ENCODE data around the gene PNP.
"Not testable (repeated sequence)": the region's sequence is repeated elsewhere in the genome, so short reads cannot be mapped to it uniquely, and the experiment has no call there.

PNP gene

DNA sequence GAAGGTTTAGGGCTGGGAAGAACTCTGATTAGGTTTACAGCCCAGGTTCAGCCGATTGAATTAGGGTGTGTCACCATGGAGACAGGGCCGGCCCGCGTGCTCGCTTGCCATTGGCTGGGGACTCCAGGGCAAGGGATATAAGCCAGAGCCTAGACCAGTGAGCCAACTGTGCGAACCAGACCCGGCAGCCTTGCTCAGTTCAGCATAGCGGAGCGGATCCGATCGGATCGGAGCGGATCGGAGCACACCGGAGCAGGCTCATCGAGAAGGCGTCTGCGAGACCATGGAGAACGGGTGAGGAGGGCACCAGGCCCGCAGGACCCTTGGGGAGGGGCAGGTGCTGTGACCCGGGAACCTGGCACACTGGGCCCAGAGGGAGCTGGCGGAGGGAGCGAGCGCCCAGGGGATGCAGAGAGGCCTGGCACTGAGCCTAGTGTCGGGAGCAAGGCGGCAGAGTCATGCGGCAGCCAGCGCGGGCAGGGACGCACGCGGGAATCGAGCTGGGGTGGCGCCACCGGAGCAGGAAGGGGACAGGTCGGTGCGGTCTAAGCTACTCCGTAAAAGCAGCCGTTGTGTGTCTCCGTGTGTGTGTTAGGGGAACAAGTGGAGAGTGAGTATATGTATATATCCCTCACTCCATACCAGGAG lies at the start of gene PNP:
Gene PNP, plus strand, starts transcription at position 165 of the 648 bp plus-strand sequence. Its CDS starts 119 bp downstream, at position 284.
- DNase-seq, result peak; percentile 94

DNA sequence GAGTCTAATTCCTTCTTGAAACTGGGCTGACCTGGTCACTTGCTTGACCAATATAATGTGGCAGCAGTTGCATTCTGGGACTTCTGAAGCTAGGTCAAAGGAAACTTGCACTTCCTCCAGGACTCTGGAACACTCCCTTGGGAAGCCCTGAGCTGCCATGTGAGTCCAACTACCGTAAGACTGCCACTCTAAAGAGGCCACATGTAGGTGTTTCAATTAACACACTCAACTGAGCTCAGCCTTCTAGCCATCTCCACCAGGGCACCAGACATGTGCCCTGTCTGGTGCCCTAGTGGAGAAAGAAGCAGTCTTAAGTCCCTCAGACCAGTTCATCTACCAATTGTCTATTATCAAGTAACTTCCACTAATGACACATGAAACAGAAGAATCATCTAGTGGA lies 49.8 kb upstream of the PNP start:
- no peak for DNase-seq

DNA sequence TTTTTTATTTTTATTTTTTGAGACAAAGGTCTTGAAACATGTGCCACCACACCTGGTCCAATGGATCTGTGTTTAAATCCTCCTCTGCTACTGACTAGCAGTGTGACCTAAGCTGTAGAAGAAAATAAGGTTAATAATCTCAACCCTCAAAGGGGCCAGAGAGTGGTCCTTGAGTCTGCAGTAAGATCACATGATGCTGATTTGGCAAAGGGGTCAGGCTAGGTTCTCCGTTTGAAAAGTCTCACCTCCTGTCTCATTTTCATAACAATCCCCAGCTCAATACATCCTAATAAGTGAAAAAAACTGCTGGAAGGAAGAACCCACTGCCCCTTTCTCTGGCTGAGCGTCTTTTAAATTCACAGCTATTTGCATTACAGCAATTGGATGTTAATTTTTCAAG lies 47.9 kb upstream of the PNP start:
- DNase-seq, result no peak

DNA sequence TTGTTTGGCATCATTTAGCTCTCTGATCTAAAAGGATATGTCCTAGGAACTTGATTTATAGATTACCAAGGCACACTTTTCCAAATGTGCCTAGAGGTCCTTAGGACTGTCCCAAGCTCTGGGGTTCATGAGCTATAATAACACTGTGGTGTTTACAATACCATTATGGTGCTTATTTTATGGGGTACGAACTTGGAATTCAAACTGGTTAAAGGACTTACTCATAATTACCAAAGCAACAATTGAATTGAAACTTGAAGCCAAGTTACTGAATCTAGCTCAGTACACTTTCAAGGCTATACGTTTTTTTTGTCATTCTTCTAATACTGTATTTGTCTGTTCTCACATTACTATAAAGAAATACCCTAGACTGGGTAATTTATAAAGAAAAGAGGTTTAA lies 46.3 kb upstream of the PNP start:
- DNase-seq, result no peak

DNA sequence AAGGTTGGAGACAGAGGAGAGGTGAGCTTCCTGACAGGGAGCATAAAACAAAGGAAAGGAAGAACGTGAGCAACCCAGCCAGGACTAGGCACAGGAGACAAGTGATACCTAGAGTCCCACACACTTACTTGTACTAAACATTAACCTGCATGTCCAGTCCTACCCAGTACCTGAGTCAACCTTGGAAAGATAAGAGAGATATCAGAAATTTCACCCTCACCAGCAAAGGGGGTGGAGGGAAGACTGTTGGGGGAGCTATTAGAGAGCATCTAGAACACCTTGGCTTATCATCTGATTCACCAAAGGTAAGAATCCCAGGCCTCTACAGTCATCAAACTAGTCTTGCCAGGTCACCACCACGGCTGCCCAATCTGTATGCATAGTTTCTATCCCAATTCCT lies 44.4 kb upstream of the PNP start:
- no peak for DNase-seq

DNA sequence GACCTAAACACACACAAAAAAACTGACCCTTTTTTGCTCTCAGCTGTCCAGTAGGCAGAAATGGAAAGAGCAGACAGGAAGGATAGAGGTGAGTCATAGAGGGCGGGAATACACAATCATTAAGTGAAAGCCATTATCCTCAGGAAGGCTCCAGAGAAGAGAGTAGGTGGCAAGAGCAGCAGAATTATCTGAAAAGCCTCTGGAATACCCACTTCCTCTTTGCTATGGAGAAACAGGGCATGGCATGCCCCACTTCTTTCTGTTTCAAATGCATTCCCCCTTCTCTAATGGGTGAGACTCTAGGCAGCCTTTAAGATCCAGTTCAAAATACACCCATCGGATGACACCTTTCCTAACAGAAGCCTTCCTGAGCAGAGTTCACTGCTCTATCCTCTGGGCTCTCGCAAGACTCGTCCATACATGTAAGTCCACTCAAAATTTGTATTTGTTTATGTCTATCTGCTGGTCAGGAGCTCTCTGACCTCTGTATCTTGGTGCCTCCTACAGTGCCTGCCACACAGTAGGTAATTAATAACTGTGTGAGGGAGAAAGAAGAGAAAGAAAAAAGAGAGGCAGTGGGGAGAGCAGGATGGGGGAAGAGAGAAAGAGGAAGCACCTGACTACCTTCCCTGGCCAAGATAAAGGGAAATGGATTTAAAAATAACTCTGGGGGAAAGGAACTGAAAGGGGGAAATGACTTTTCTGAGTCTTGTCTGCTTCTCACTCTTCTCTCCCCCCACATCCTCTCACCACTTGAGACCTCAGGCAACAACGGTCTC lies 41.8 kb upstream of the PNP start:
- peak; percentile 6 for DNase-seq

DNA sequence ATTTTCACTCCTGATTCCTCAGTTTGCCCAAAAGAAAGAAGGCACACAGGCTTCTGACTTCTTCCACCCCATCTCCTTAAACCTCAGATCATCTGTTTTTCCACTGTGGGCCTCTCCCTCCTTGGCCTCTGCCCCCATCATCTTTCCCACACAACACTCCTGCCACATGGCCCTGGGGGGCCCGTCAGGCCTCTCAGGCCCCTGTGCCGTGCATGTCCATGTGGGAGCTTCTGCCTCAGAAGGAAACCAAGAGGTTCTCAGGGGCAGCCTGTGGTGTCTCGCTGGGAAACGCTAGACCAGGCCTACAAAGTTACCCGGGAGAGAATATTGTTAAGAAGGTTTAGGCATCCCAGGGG lies 41.2 kb upstream of the PNP start:
- DNase-seq, result no peak

DNA sequence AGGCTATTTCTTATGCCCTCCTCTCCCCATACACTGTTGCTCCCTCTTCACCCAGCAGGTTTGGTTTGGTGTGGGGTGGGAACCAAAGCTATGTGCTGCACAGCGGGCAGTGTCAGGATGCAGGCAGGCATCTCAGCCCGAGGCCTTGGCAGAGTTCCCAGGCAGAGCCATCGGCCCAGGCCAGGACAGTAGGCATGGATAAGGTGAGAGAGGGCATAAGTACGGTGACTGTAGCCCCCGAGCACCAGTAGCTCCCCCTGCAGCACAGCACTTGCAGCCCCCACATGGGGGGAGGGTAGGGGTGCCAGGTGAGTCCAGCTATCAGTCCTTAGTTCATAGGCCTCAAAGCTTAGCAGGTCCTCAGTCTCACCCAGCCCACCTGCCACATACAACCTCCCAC lies 40.4 kb upstream of the PNP start:
- DNase-seq, result no peak

DNA sequence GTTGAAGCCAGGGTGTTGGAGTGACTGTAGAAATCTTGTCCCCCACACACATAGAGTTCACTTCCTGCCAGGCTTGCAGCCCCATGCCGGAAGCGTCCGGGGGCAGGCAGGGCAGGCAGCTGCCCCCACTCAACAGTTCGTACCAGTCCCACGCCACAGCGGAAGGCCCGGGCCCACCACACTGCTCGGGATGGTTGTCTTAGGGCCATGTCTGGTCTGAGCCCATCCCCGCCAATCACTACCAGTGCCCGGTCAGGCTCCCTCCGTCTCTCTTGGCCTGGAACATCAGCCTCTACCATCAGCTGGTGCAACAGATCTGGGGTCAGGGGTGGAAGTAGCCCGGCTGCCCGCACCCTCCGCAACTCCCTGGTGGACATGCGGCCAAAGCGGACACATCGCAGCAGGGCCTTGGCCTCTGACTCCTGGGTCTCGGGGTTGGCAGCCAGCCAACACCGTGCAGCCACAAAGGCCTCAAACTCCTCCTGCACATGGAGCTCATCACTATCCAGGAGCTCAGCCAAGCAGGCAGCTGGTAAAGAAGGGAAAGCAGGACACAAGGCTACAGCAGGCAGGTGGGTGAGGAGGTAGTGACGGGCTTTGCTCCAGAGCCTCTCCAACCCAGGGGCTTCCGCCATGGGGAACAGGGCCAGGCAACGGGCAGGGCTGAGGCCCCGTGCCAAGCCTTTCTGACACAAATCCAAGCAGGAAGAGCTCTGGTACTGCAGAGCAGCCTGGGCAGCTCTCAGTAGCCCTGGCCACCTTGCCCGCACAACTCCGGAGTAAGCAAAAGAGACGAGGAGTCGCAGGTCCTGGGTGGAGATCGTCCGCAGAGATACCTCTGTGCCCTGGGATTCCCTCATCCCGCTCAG lies 39.2 kb upstream of the PNP start:
- no peak for DNase-seq

DNA sequence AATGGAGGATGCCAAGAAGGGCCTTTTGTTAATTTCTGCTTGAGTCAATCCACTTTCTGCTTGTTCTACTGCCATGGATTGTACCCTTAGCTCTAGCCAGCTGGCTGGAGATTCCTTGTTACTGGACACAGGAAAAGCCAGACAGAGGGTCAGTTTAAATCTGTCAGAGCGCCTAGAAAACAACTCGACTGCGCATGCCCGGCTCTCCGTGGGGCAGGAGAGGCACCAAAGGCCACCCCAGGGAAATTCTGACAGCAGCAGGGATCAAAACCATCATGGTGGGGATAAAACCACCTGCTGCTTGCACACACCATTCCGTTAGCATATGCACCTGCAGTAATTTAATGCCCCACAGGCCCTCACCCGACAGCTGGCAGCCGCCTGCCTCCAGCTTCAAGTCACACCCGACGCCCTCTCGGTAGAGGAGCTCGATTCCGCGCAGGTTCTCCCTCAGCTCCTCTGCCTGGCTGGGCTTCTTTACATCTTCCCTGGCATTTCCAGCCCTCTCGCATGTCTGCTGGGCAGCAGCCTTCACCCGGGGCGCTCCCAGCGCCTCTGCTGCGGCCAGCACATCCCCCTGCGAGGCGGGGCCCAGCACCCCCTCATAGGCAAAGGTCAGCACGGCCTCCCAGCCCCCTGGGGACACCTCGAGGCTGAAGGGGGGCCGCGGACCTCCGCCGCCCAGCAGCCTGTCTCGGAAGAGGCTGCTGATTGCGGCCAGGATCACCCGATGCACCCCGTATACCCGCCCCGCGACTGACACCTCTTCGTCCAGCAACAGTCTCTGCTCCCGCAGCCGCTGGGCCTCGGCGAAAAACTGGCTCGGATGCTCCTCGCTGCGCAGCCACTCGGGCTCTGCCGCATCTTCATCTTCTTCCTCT lies 34.3 kb upstream of the PNP start:
- DNase-seq, result no peak

DNA sequence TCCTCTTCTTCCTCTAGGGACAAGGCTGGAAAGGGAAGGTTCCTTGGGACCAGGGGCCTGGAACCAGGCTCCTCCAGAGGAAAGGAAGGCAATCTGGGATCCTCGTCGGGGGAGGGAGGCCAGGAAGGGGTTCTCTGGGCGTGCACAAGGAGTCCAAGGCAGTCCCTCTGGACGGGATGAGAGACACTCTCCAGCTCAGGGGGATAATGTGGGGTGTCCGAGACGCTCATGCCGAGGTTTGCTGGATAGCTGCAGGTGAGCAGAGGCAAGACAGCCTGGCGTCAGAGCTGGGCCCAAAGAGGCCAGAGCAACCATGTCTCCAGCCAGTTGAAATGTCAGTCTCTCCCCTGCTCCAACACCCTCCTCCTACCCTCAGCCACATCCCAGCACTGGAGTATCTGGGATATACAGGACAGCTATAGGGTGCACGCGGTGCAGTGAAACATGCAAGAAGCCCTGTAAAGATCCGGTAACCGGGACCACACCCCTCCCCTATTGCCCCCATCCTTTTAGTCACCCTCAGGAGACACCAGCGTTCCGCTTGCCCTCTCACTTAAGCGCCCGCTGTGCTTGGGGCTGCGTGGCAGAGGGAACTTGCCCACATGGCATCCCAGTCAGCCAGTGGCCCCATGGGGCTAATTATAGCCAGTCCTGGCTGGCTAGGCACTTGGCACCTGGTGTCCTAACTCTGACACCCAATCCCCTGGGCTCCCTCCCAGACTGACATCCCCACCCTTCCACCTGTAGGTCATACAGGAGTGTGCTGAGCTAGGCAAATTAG lies 33.4 kb upstream of the PNP start, which contains the start of gene KLHL33:
Gene KLHL33, minus strand, starts transcription at position 585 of the 781 bp plus-strand sequence. Its CDS starts 355 bp downstream, at position 230.
- DNase-seq, result no peak

DNA sequence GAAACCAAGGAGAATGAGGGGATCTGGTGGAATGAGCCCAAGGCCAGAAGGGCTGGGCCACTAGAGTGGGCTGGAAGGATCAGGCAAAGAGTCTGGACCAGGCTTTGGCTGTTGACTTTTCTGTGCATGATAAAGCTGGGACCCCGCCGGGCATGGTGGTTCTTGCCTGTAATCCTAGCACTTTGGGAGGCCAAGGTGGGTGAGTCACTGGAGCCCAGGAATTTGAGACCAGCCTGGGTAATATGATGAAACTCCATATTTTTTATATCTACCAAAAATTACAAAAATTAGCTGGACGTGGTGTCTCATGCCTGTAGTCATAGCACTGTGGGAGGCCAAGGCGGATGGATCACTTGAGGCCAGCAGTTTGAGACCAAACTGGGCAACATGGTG lies 32.8 kb upstream of the PNP start:
- DNase-seq, result no peak

DNA sequence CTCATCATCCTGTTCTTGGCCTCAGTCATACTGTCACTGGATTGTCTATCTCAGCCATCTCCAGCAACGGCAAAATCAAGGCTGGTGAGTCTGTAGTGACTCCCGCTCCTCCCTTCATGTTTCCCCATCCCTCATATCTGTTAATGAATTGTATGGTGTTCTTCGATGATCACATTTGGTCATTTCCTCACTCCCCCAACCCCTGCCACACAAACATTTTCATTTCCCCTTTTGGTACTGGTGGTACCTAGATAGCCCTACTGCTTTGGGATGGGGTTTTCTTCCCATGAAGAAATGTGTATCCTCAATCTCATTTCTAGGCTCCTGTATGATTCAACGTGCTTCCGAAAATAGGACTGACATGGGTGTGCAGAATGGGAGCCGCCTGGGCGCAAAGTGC lies 30.5 kb upstream of the PNP start:
- DNase-seq, result no peak

DNA sequence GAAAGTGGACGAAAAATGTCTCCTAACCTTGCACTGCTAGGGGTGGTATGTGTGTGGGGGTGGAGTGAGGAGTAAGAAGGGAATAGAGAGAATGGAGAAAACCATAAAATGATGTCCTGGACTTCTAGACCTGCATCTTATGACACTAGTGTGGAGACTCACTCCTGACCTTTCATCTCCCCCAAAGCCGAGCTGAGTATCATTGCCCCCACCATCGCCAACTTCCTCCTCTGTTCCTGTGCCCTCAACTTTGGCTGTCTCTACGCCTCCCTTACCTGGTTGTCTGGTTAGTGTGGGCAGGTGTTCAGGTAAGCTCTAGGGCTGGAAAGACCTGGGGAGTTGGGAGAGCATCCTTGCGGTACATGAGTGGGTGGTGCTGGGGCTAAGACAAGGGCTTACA lies 28.7 kb upstream of the PNP start:
- no peak for DNase-seq

DNA sequence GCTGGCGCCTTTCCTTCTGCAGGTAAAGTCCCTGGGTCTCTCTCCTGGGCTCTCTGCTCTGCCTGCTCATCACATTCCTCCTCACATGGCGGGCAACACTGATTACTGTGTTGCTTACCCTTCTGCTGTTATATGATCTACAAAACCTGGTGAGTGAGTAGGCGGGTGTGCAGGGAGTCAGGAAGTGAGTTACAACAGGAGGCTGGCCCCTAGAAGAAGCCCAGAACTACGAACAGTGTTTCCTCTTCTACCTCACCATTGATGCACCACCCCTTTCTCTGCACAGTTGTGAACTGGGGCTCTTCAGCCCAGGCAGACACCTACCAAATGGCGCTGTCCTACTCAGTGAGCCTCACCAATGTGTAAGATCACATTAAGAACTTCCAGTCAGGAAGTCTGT lies 28.3 kb upstream of the PNP start:
- peak; percentile 18 for DNase-seq

DNA sequence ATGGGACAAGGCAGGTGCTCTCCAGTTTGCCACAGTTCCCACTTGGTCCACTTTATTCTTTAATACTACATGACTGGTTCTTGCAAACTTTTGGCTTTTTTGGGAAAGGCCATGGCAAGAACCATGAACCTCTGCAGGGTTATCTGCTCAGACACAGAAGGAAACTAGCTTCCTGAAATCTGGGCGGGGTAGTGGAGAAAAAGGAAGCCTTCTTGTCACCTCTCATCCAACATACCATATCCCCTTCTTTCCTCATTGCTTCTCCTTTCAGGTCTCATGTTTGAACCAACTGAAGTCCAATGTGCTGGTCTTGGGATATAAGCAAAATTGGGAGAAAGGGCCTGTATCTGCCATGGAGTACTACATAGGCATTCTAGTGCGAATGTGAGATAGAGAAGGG lies 27.7 kb upstream of the PNP start:
- DNase-seq, result no peak

DNA sequence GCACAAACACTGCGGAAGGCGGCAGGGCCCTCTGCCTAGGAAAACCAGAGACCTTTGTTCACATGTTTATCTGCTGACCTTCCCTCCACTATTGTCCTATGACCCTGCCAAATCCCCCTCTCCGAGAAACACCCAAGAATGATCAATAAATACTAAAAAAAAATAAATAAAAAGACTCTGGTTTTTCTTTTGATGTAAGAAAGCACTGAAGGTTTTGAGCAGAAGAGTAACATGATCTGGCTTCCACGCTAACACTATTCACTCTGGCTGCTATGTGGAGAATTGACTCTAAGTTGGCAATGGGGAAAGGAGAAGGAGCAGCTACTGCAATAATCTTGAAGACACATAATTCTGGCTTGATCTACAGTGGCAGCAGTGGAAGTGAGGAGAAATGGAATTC lies 25.6 kb upstream of the PNP start:
- DNase-seq, result not testable (repeated sequence)

DNA sequence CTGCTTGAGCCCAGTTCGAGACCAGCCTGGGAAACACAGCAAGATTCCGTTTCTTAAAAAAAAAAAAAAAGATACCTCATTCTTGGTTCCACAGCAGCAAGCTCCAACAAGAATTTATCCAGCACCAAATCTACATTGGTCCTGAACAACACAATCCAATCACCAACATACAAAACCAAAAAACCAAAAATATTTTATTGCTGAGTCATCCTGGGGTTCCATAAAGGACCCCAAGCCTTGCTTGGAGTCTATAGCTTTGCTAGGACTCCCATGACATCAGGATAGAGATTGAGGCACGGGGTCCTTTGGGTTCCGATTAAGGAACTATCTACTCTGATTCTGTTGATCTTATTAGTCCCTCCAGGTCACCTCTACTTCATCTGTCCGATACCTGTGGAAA lies 22.3 kb upstream of the PNP start:
- no peak for DNase-seq

DNA sequence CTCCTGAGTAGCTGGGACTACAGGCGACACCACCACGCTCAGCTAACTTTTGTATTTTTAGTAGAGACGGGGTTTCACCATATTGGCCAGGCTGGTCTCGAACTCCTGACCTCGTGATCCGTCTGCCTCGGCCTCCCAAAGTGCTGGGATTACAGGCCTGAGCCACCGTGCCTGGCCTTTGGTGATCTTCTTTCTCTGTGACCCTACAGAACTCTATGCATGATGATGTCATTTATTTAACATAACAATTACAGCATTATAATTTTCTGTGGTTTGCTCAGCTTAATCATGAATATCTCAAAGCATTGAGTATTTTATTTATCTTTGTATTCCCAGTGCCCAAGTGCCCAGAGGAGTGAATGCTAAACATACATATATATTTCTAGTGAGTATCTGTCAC lies 16.4 kb upstream of the PNP start:
- DNase-seq, result not testable (repeated sequence)

DNA sequence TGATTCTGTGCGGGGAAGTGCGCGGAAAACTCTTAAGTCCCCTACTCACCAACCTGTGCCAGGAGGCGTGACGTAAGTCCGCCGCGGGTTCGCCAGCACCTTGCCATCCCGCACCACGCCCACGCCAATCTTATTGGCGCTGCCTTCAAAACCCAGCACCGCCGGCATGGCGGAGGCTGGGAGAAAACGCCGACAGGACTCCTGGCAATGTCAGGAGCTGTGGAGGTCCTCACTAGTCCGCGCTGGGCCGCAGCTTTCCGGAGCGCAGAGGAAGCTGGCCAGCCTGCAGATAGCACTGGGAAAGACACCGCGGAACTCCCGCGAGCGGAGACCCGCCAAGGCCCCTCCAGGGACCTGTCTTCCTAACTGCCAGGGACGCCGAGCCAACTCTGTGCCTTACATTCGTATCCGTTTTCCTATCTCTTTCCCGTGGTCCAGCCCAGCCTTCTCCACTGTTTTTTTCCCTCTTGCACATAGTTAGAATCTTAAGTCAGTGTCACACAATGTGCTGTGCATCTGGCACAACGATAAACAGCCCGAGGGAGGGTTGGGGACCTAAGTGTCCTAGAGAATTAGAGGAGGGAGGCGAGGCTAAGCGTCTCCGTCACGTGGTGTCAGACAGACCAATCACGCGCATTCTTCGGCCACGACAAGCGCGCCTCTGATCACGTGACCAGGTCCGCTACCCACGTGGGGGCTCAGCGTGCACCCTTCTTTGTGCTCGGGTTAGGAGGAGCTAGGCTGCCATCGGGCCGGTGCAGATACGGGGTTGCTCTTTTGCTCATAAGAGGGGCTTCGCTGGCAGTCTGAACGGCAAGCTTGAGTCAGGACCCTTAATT lies 14.5 kb upstream of the PNP start, which contains the start of the genes APEX1 and OSGEP:
Gene APEX1, plus strand, starts transcription at position 711 of the 839 bp plus-strand sequence. CDS start 420 bp downstream, outside the sequence.
Gene OSGEP, minus strand, starts transcription at position 297 of the 839 bp plus-strand sequence. Its CDS starts 129 bp downstream, at position 168.
- peak; percentile 99 for DNase-seq
